G401.6 (cell line): ENCODE data around the gene KIAA1958.
"Not testable (repeated sequence)": the region's sequence is repeated elsewhere in the genome, so short reads cannot be mapped to it uniquely, and the experiment has no call there.

Experiments used
- FAIRE-seq: peaks from 2 replicates; lab custom pipeline; 2012; peaks lifted over from hg19 to GRCh38; lab: Jason Lieb, UNC

The KIAA1958 gene

GRCh38 chr9:112489876-112490666 is 3.4 kb downstream of the KIAA1958 start:
- FAIRE-seq, result no peak

- no peak for FAIRE-seq
These were observed 6.9 kb downstream of the KIAA1958 start for GRCh38 chr9:112493393-112494137.

GRCh38 chr9:112494153-112494552 is 7.5 kb downstream of the KIAA1958 start:
- FAIRE-seq, result no peak

GRCh38 chr9:112495614-112496013 is 9.0 kb downstream of the KIAA1958 start:
- no peak for FAIRE-seq

GRCh38 chr9:112496074-112496722 is 9.6 kb downstream of the KIAA1958 start:
- FAIRE-seq, result no peak

GRCh38 chr9:112500842-112501241 is 14.2 kb downstream of the KIAA1958 start:
- FAIRE-seq, result no peak

- no peak for FAIRE-seq
These were observed 14.7 kb downstream of the KIAA1958 start for GRCh38 chr9:112501287-112501686.

- no peak for FAIRE-seq
These were observed 15.7 kb downstream of the KIAA1958 start for GRCh38 chr9:112502175-112502946.

GRCh38 chr9:112503170-112503569 is 16.5 kb downstream of the KIAA1958 start:
- FAIRE-seq, result no peak

GRCh38 chr9:112505086-112505485 is 18.5 kb downstream of the KIAA1958 start:
- no peak for FAIRE-seq

GRCh38 chr9:112505607-112506006 is 19.0 kb downstream of the KIAA1958 start:
- no peak for FAIRE-seq

GRCh38 chr9:112506571-112506970 is 19.9 kb downstream of the KIAA1958 start:
- no peak for FAIRE-seq

- no peak for FAIRE-seq
These were observed 20.5 kb downstream of the KIAA1958 start for GRCh38 chr9:112507001-112507680.

GRCh38 chr9:112508377-112508776 is 21.8 kb downstream of the KIAA1958 start:
- no peak for FAIRE-seq

- not testable (repeated sequence) for FAIRE-seq
These were observed 25.8 kb downstream of the KIAA1958 start for GRCh38 chr9:112512377-112512776.

GRCh38 chr9:112516769-112517168 is 30.1 kb downstream of the KIAA1958 start:
- peak; percentile 31 for FAIRE-seq

- no peak for FAIRE-seq
These were observed 33.4 kb downstream of the KIAA1958 start for GRCh38 chr9:112520069-112520468.

GRCh38 chr9:112520656-112521055 is 34.0 kb downstream of the KIAA1958 start:
- FAIRE-seq, result no peak

GRCh38 chr9:112526973-112527372 is 40.3 kb downstream of the KIAA1958 start:
- no peak for FAIRE-seq

- no peak for FAIRE-seq
These were observed 41.3 kb downstream of the KIAA1958 start for GRCh38 chr9:112527959-112528358.

GRCh38 chr9:112529316-112529715 is 42.7 kb downstream of the KIAA1958 start:
- no peak for FAIRE-seq

GRCh38 chr9:112530751-112531205 is 44.2 kb downstream of the KIAA1958 start:
- no peak for FAIRE-seq
